Measurements from ENCODE around the gene CYP27C1.
"Not testable (repeated sequence)": the region's sequence is repeated elsewhere in the genome, so short reads cannot be mapped to it uniquely, and the experiment has no call there.

Gene CYP27C1

DNA sequence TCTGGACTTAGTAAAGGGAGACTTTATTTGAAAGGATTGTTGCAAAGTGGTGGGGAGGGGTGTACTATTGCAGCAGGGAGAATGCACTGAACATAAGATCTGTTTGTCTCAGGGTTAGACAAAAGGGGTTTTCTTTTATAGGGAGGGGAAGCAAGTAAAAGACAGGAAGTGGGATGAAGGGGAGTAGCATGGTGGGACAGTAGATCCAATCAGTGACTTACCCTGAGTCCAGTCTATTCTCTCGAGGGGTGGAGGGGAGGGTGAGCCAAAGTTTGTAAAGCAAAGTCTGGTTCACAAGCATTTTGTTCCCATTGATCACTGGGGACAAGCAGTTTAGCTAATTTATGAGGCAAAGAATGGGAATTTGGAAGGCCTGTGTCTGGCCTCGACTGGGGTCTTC lies 35.0 kb upstream of the CYP27C1 start:
- H3K4me3 ChIP-seq (ENCODE audit: low read depth, low read length), result no peak overlapping the region
- no peak for DNase-seq
- no peak for TF ChIP-seq CTCF (IDR thresholded peaks at IDR 0.05; ENCODE audit: low read depth, low read length)
- no peaks in the 10 kb centered on the region for H3K9me3 ChIP-seq
- H3K36me3 ChIP-seq, result no peaks in the 10 kb centered on the region
- no peaks in the 10 kb centered on the region for H3K27me3 ChIP-seq
- no peaks in the 10 kb centered on the region for H3K4me1 ChIP-seq

DNA sequence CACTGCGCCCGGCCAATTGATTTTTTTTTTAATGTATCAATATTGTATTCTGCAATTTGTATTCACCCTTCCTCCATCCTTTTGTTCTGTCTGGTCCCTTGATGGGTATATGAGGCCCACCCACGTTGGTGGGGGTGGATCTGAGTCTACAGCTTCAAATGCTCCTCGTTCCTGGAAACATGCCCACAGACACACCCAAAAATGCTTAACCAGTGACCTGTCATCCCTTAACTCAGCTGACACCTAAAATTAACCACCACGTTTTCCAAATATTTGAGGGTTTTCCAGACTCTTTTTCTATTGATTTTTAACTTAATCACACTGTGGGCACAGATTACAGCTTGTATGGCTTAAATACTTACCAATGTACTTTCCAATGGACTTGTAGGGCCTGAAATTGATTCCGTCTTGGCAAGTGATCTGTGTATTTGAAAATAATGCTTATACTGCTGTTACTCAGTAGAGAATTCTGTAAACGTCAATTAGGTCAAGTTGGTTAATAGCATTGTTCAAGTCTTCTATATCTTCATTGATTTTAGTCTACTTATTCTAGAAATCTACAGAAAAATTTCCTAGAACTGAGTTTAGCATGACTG lies 34.4 kb upstream of the CYP27C1 start:
- TF ChIP-seq CTCF (IDR thresholded peaks at IDR 0.05; ENCODE audit: low read depth, low read length), result no peak
- no peaks in the 10 kb centered on the region for H3K27me3 ChIP-seq
- DNase-seq, result no peak
- H3K9me3 ChIP-seq, result no peaks in the 10 kb centered on the region
- H3K4me1 ChIP-seq, result no peaks in the 10 kb centered on the region
- H3K36me3 ChIP-seq, result no peaks in the 10 kb centered on the region
- no peak overlapping the region for H3K4me3 ChIP-seq (ENCODE audit: low read depth, low read length)

DNA sequence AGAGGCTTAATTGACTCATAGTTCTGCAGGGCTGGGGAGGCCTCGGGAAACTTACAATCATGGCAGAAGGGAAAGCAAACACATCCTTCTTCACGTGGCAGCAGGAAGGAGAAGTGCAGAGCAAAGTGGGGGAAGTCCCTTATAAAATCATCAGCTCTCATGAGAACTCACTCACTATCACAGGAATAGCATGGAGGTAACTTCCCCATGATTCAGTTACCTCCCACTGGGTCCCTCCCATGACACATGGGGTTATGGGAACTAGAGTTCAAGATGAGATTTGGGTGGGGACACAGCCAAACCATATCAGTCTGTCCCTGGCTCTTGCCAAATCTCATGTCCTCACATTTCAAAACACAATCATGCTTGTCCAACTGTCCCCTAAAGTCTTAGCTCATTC lies 21.1 kb upstream of the CYP27C1 start:
- not testable (repeated sequence) for DNase-seq, H3K27me3 ChIP-seq

GRCh38 chr2:127239395-127239794 lies 19.3 kb upstream of the CYP27C1 start:
- H3K36me3 ChIP-seq, result no peaks in the 10 kb centered on the region
- H3K27me3 ChIP-seq, result no peaks in the 10 kb centered on the region
- no peak overlapping the region for H3K4me3 ChIP-seq (ENCODE audit: low read depth, low read length)
- no peak for TF ChIP-seq CTCF (IDR thresholded peaks at IDR 0.05; ENCODE audit: low read depth, low read length)
- no peak for DNase-seq
- H3K9me3 ChIP-seq, result no peaks in the 10 kb centered on the region
- no peaks in the 10 kb centered on the region for H3K4me1 ChIP-seq

More for the DNA sequence above, 21.1 kb upstream of the CYP27C1 start:
- not testable (repeated sequence) for H3K36me3 ChIP-seq; H3K4me1 ChIP-seq; H3K9me3 ChIP-seq; H3K4me3 ChIP-seq (ENCODE audit: low read depth, low read length)

DNA sequence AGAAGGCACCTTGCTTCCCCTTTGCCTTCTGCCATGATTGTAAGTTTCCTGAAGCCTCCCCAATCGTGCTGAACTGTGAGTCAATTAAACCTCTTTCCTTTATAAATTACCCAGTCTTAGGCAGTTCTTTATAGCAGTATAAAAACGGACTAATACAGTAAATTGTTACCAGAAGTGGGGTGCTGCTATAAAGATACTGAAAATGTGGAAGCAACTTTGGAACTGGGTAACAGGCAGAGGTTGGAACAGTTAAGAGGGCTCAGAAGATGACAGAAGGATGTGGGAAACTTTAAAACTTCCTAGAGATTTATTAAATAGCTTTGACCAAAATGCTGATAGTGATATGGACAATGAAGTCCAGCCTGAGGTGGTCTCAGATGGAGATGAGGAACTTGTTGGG lies 17.7 kb upstream of the CYP27C1 start:
- DNase-seq; H3K4me1 ChIP-seq; H3K36me3 ChIP-seq; H3K9me3 ChIP-seq; H3K4me3 ChIP-seq (ENCODE audit: low read depth, low read length); H3K27me3 ChIP-seq: not testable (repeated sequence)

- Histone ChIP-seq H3K9me3 (no peaks in the 10 kb centered on the region), H3K4me3 (ENCODE audit: low read depth, low read length) (no peak overlapping the region), H3K4me1 (no peaks in the 10 kb centered on the region), H3K27me3 (no peaks in the 10 kb centered on the region), H3K36me3 (no peaks in the 10 kb centered on the region)
- TF ChIP-seq CTCF (IDR thresholded peaks at IDR 0.05; ENCODE audit: low read depth, low read length), result no peak
- DNase-seq, result no peak
These were observed 15.1 kb upstream of the CYP27C1 start for GRCh38 chr2:127235082-127235702.

GRCh38 chr2:127233710-127234109 lies 13.6 kb upstream of the CYP27C1 start:
- Histone ChIP-seq H3K4me3 (ENCODE audit: low read depth, low read length) (no peak overlapping the region), H3K9me3 (no peaks in the 10 kb centered on the region), H3K36me3 (no peaks in the 10 kb centered on the region), H3K27me3 (no peaks in the 10 kb centered on the region), H3K4me1 (no peaks in the 10 kb centered on the region)
- TF ChIP-seq CTCF (IDR thresholded peaks at IDR 0.05; ENCODE audit: low read depth, low read length), result no peak
- no peak for DNase-seq

Measured in BE2C (cell line).